Measurements from ENCODE around the gene CREB3. TPM values are rescaled to one million over a fixed set of nuclear protein-coding genes. Genes with fewer than 3 reads are reported as not detected.

Gene CREB3
- polyA plus RNA-seq, 3 donors: 37.4 to 40.2 (median 39.3) TPM

- DNase-seq (ENCODE audit: extremely low read depth in 1 of 11, low read depth in 9 of 11, low spot score in 4 of 11): no peak
These were observed 16.2 kb upstream of the CREB3 start for GRCh38 chr9:35716230-35716629.

- no peak for DNase-seq (ENCODE audit: extremely low read depth in 1 of 11, low read depth in 9 of 11, low spot score in 4 of 11)
These were observed 15.2 kb upstream of the CREB3 start for GRCh38 chr9:35717132-35717870.

- DNase-seq (ENCODE audit: extremely low read depth in 1 of 11, low read depth in 9 of 11, low spot score in 4 of 11): no peak
These were observed 13.6 kb upstream of the CREB3 start for GRCh38 chr9:35718721-35719511.

- no peak for DNase-seq (ENCODE audit: extremely low read depth in 1 of 11, low read depth in 9 of 11, low spot score in 4 of 11)
These were observed 12.9 kb upstream of the CREB3 start for GRCh38 chr9:35719546-35719945.

GRCh38 chr9:35723426-35723825 lies 9.0 kb upstream of the CREB3 start:
- DNase-seq (ENCODE audit: extremely low read depth in 1 of 11, low read depth in 9 of 11, low spot score in 4 of 11): no peak

- no peak for DNase-seq (ENCODE audit: extremely low read depth in 1 of 11, low read depth in 9 of 11, low spot score in 4 of 11)
These were observed 8.6 kb upstream of the CREB3 start for GRCh38 chr9:35723908-35724307.

GRCh38 chr9:35725362-35725761 lies 7.1 kb upstream of the CREB3 start:
- no peak for DNase-seq (ENCODE audit: extremely low read depth in 1 of 11, low read depth in 9 of 11, low spot score in 4 of 11)

- DNase-seq (ENCODE audit: extremely low read depth in 1 of 11, low read depth in 9 of 11, low spot score in 4 of 11): no peak
These were observed 5.5 kb upstream of the CREB3 start for GRCh38 chr9:35726931-35727330.

- DNase-seq (ENCODE audit: extremely low read depth in 1 of 11, low read depth in 9 of 11, low spot score in 4 of 11): no peak
These were observed 4.8 kb upstream of the CREB3 start for GRCh38 chr9:35727676-35728040.

GRCh38 chr9:35728041-35728971 lies 4.2 kb upstream of the CREB3 start:
- DNase-seq (ENCODE audit: extremely low read depth in 1 of 11, low read depth in 9 of 11, low spot score in 4 of 11): peak in 8 of 11 donors; percentile 46 to 80 (median 57)

GRCh38 chr9:35729101-35729500 lies 3.4 kb upstream of the CREB3 start:
- no peak for DNase-seq (ENCODE audit: extremely low read depth in 1 of 11, low read depth in 9 of 11, low spot score in 4 of 11)

- peak in 2 of 11 donors; percentile 17 to 29 for DNase-seq (ENCODE audit: extremely low read depth in 1 of 11, low read depth in 9 of 11, low spot score in 4 of 11)
These were observed 2.6 kb upstream of the CREB3 start for GRCh38 chr9:35729700-35730485.

GRCh38 chr9:35730486-35730854 lies 2.0 kb upstream of the CREB3 start:
- DNase-seq (ENCODE audit: extremely low read depth in 1 of 11, low read depth in 9 of 11, low spot score in 4 of 11): no peak

- DNase-seq (ENCODE audit: extremely low read depth in 1 of 11, low read depth in 9 of 11, low spot score in 4 of 11): peak in 2 of 11 donors; percentile 20 to 70
These were observed 866 bp upstream of the CREB3 start for GRCh38 chr9:35731415-35732184.

- peak in 2 of 11 donors; percentile 19 to 25 for DNase-seq (ENCODE audit: extremely low read depth in 1 of 11, low read depth in 9 of 11, low spot score in 4 of 11)
These were observed 505 bp downstream of the CREB3 start for GRCh38 chr9:35732800-35733541.

GRCh38 chr9:35734096-35734495 lies 1.6 kb downstream of the CREB3 start:
- no peak for DNase-seq (ENCODE audit: extremely low read depth in 1 of 11, low read depth in 9 of 11, low spot score in 4 of 11)

GRCh38 chr9:35736201-35736633 lies 3.8 kb downstream of the CREB3 start:
- peak in 3 of 11 donors; percentile 50 to 60 (median 53) for DNase-seq (ENCODE audit: extremely low read depth in 1 of 11, low read depth in 9 of 11, low spot score in 4 of 11)
